ENCODE results near the gene ZNF786. TPM values are rescaled to one million over a fixed set of nuclear protein-coding genes. Genes with fewer than 3 reads are reported as not detected.

The ZNF786 gene
- total and polyA plus RNA-seq, 2 experiments from 2014 or later: 6.1 to 19.8 TPM

DNA sequence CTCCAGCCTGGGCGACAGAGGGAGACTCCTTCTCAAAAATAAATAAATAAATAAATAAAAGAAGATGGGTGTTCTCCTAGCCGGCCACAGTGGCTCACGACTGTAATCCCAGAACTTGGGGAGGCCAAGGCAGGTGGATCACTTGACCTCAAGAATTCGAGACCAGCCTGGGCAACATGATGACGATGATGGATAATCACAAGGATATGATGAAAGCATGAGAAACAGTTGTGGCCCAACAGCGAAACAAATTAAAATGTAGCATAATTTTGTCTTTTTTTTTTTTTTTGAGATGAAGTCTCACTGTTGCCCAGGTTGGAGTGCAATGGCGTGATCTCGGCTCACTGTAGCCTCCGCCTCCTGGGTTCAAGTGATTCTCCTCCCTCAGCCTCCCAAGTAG, 12.9 kb downstream of the ZNF786 start:
- H3K4me3 Mint-ChIP-seq: no peak overlapping the region
- H3K4me2 ChIP-seq: no peak overlapping the region
- no peaks in the 10 kb centered on the region; the same call in 1 of the 2 replicates for H3K9me2 ChIP-seq (ENCODE audit: insufficient read depth)
- no peak for TF ChIP-seq NANOG (IDR thresholded peaks at IDR 0.05; ENCODE audit: borderline replicate concordance)
- TF ChIP-seq, protein P1, sequence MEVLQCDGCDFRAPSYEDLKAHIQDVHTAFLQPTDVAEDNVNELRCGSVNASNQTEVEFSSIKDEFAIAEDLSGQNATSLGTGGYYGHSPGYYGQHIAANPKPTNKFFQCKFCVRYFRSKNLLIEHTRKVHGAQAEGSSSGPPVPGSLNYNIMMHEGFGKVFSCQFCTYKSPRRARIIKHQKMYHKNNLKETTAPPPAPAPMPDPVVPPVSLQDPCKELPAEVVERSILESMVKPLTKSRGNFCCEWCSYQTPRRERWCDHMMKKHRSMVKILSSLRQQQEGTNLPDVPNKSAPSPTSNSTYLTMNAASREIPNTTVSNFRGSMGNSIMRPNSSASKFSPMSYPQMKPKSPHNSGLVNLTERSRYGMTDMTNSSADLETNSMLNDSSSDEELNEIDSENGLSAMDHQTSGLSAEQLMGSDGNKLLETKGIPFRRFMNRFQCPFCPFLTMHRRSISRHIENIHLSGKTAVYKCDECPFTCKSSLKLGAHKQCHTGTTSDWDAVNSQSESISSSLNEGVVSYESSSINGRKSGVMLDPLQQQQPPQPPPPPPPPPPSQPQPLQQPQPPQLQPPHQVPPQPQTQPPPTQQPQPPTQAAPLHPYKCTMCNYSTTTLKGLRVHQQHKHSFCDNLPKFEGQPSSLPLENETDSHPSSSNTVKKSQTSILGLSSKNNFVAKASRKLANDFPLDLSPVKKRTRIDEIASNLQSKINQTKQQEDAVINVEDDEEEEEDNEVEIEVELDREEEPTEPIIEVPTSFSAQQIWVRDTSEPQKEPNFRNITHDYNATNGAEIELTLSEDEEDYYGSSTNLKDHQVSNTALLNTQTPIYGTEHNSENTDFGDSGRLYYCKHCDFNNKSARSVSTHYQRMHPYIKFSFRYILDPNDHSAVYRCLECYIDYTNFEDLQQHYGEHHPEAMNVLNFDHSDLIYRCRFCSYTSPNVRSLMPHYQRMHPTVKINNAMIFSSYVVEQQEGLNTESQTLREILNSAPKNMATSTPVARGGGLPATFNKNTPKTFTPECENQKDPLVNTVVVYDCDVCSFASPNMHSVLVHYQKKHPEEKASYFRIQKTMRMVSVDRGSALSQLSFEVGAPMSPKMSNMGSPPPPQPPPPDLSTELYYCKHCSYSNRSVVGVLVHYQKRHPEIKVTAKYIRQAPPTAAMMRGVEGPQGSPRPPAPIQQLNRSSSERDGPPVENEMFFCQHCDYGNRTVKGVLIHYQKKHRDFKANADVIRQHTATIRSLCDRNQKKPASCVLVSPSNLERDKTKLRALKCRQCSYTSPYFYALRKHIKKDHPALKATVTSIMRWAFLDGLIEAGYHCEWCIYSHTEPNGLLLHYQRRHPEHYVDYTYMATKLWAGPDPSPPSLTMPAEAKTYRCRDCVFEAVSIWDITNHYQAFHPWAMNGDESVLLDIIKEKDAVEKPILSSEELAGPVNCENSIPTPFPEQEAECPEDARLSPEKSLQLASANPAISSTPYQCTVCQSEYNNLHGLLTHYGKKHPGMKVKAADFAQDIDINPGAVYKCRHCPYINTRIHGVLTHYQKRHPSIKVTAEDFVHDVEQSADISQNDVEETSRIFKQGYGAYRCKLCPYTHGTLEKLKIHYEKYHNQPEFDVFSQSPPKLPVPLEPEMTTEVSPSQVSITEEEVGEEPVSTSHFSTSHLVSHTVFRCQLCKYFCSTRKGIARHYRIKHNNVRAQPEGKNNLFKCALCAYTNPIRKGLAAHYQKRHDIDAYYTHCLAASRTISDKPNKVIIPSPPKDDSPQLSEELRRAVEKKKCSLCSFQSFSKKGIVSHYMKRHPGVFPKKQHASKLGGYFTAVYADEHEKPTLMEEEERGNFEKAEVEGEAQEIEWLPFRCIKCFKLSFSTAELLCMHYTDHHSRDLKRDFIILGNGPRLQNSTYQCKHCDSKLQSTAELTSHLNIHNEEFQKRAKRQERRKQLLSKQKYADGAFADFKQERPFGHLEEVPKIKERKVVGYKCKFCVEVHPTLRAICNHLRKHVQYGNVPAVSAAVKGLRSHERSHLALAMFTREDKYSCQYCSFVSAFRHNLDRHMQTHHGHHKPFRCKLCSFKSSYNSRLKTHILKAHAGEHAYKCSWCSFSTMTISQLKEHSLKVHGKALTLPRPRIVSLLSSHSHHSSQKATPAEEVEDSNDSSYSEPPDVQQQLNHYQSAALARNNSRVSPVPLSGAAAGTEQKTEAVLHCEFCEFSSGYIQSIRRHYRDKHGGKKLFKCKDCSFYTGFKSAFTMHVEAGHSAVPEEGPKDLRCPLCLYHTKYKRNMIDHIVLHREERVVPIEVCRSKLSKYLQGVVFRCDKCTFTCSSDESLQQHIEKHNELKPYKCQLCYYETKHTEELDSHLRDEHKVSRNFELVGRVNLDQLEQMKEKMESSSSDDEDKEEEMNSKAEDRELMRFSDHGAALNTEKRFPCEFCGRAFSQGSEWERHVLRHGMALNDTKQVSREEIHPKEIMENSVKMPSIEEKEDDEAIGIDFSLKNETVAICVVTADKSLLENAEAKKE (CRISPR knock-in tag; IDR thresholded peaks at IDR 0.05): no peak
- no peak for TF ChIP-seq POLR2AphosphoS5 (IDR thresholded peaks at IDR 0.05; ENCODE audit: low read depth)
- TF ChIP-seq, protein P2, sequence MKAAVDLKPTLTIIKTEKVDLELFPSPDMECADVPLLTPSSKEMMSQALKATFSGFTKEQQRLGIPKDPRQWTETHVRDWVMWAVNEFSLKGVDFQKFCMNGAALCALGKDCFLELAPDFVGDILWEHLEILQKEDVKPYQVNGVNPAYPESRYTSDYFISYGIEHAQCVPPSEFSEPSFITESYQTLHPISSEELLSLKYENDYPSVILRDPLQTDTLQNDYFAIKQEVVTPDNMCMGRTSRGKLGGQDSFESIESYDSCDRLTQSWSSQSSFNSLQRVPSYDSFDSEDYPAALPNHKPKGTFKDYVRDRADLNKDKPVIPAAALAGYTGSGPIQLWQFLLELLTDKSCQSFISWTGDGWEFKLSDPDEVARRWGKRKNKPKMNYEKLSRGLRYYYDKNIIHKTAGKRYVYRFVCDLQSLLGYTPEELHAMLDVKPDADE (IDR thresholded peaks at IDR 0.05): no peak
- TF ChIP-seq, protein P3, sequence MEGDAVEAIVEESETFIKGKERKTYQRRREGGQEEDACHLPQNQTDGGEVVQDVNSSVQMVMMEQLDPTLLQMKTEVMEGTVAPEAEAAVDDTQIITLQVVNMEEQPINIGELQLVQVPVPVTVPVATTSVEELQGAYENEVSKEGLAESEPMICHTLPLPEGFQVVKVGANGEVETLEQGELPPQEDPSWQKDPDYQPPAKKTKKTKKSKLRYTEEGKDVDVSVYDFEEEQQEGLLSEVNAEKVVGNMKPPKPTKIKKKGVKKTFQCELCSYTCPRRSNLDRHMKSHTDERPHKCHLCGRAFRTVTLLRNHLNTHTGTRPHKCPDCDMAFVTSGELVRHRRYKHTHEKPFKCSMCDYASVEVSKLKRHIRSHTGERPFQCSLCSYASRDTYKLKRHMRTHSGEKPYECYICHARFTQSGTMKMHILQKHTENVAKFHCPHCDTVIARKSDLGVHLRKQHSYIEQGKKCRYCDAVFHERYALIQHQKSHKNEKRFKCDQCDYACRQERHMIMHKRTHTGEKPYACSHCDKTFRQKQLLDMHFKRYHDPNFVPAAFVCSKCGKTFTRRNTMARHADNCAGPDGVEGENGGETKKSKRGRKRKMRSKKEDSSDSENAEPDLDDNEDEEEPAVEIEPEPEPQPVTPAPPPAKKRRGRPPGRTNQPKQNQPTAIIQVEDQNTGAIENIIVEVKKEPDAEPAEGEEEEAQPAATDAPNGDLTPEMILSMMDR (conservative IDR thresholded peaks at IDR 0.05; ENCODE audit: low read depth in 2 of 2): no peak
- no peak for TF ChIP-seq EZH2 (IDR thresholded peaks at IDR 0.05; ENCODE audit: low read depth, unreplicated experiment)
- TF ChIP-seq JUNB (IDR thresholded peaks at IDR 0.05; ENCODE audit: unreplicated experiment): no peak
- TF ChIP-seq EZH2phosphoT487 (IDR thresholded peaks at IDR 0.05; ENCODE audit: unreplicated experiment): no peak
- TF ChIP-seq, protein P4, sequence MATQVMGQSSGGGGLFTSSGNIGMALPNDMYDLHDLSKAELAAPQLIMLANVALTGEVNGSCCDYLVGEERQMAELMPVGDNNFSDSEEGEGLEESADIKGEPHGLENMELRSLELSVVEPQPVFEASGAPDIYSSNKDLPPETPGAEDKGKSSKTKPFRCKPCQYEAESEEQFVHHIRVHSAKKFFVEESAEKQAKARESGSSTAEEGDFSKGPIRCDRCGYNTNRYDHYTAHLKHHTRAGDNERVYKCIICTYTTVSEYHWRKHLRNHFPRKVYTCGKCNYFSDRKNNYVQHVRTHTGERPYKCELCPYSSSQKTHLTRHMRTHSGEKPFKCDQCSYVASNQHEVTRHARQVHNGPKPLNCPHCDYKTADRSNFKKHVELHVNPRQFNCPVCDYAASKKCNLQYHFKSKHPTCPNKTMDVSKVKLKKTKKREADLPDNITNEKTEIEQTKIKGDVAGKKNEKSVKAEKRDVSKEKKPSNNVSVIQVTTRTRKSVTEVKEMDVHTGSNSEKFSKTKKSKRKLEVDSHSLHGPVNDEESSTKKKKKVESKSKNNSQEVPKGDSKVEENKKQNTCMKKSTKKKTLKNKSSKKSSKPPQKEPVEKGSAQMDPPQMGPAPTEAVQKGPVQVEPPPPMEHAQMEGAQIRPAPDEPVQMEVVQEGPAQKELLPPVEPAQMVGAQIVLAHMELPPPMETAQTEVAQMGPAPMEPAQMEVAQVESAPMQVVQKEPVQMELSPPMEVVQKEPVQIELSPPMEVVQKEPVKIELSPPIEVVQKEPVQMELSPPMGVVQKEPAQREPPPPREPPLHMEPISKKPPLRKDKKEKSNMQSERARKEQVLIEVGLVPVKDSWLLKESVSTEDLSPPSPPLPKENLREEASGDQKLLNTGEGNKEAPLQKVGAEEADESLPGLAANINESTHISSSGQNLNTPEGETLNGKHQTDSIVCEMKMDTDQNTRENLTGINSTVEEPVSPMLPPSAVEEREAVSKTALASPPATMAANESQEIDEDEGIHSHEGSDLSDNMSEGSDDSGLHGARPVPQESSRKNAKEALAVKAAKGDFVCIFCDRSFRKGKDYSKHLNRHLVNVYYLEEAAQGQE (IDR thresholded peaks at IDR 0.05; ENCODE audit: unreplicated experiment): no peak
- TF ChIP-seq STAT1 (IDR thresholded peaks at IDR 0.05; ENCODE audit: unreplicated experiment): no peak
- no peak for TF ChIP-seq ZNF114 (CRISPR knock-in tag; IDR thresholded peaks at IDR 0.05)
- no peak for TF ChIP-seq CREB1 (CRISPR knock-in tag; IDR thresholded peaks at IDR 0.05; ENCODE audit: low read depth)
- TF ChIP-seq ZNF331 (CRISPR knock-in tag; IDR thresholded peaks at IDR 0.05; ENCODE audit: low read depth): no peak
- H3K36me3 Mint-ChIP-seq (ENCODE audit: low read depth): peaks cover 56% of the 10 kb centered on the region
- H3K27ac Mint-ChIP-seq: no peak overlapping the region
- no peak overlapping the region for H3K4me3 ChIP-seq
- H3K79me2 ChIP-seq (replicated peaks; ENCODE audit: insufficient read depth): peaks cover 28% of the 10 kb centered on the region
- H3K27me3 ChIP-seq (ENCODE audit: insufficient read depth): no peaks in the 10 kb centered on the region
- peaks cover 3% of the 10 kb centered on the region; the same call in 2 of the 3 replicates for H3K9me3 Mint-ChIP-seq
- DNase-seq (ENCODE audit: low spot score): no peak
- peaks cover 7% of the 10 kb centered on the region; the same call in 1 of the 2 replicates for H3K4me1 ChIP-seq (ENCODE audit: insufficient read depth)
- peaks cover 4% of the 10 kb centered on the region for H3K4me1 Mint-ChIP-seq
- H3F3A ChIP-seq (replicated peaks; ENCODE audit: low read depth): peaks cover 22% of the 10 kb centered on the region
- peaks cover 6% of the 10 kb centered on the region for H4K20me1 ChIP-seq (replicated peaks; ENCODE audit: insufficient read depth)
- ATAC-seq: no peak
- no peak overlapping the region for H3K27ac ChIP-seq (ENCODE audit: low read depth)
- no peak overlapping the region for H2AFZ ChIP-seq
- peaks cover 7% of the 10 kb centered on the region for H3K27me3 Mint-ChIP-seq (ENCODE audit: insufficient read depth, low read depth, poor library complexity)
- peaks cover 19% of the 10 kb centered on the region for H3K36me3 ChIP-seq (ENCODE audit: insufficient read depth)
